ENCODE data around the gene PHF20. TPM values are rescaled to one million over a fixed set of nuclear protein-coding genes. Genes with fewer than 3 reads are reported as not detected.

Gene PHF20
- total and polyA plus RNA-seq, 4 donors, result 17.5 to 51.5 (median 32.6) TPM

- WGBS, 2 donors, result 88 to 89% methylated on average over 13 of the region's 13 CpGs
- Histone ChIP-seq H3K9me3 (ENCODE audit: control insufficient read depth in 4 of 4, insufficient read depth in 3 of 4, low read length in 3 of 4) (no peaks in the 10 kb centered on the region), H3K4me3 (no peak overlapping the region), H3K4me1 (ENCODE audit: control insufficient read depth in 5 of 5, insufficient read depth in 5 of 5, low read length in 5 of 5) (peaks cover 0 to 4% (median 0%) of the 10 kb centered on the region in 5 donors), H3K9ac (ENCODE audit: insufficient read depth in 1 of 2, low read length in 2 of 2) (no peak overlapping the region), H3K27me3 (ENCODE audit: control insufficient read depth in 3 of 3, insufficient read depth in 3 of 3, low read length in 2 of 3) (no peaks in the 10 kb centered on the region), H3K27ac (ENCODE audit: low read depth in 1 of 2, low read length in 1 of 2) (no peak overlapping the region), H3K36me3 (ENCODE audit: control insufficient read depth in 4 of 4, insufficient read depth in 4 of 4, low read length in 4 of 4) (peaks cover 51 to 78% (median 60%) of the 10 kb centered on the region in 4 donors)
- TF ChIP-seq CTCF (IDR thresholded peaks at IDR 0.05; ENCODE audit: control extremely low read depth, extremely low read depth), result no peak
- DNase-seq (no peak), ATAC-seq (ENCODE audit: insufficient read depth, low FRiP score) (no peak)
Measured at GRCh38 chr20:35724321-35725230, 47.2 kb upstream of the PHF20 start.

GRCh38 chr20:35726842-35727711 lies 44.7 kb upstream of the PHF20 start:
- peaks cover 37 to 76% (median 49%) of the 10 kb centered on the region in 4 donors for H3K36me3 ChIP-seq (ENCODE audit: control insufficient read depth in 4 of 4, insufficient read depth in 4 of 4, low read length in 4 of 4)
- H3K9me3 ChIP-seq (ENCODE audit: control insufficient read depth in 4 of 4, insufficient read depth in 3 of 4, low read length in 3 of 4), result no peaks in the 10 kb centered on the region
- H3K4me1 ChIP-seq (ENCODE audit: control insufficient read depth in 5 of 5, insufficient read depth in 5 of 5, low read length in 5 of 5), result peaks cover 0 to 7% (median 0%) of the 10 kb centered on the region in 5 donors
- DNase-seq, result no peak
- TF ChIP-seq CTCF (IDR thresholded peaks at IDR 0.05; ENCODE audit: control extremely low read depth, extremely low read depth), result no peak
- H3K9ac ChIP-seq (ENCODE audit: insufficient read depth in 1 of 2, low read length in 2 of 2), result no peak overlapping the region
- 86 to 93% methylated on average over 18 to 20 of the region's 20 CpGs for WGBS, 2 donors
- no peaks in the 10 kb centered on the region for H3K27me3 ChIP-seq (ENCODE audit: control insufficient read depth in 3 of 3, insufficient read depth in 3 of 3, low read length in 2 of 3)
- ATAC-seq (ENCODE audit: insufficient read depth, low FRiP score), result no peak
- no peak overlapping the region for H3K27ac ChIP-seq (ENCODE audit: low read depth in 1 of 2, low read length in 1 of 2)
- H3K4me3 ChIP-seq, result no peak overlapping the region

DNA sequence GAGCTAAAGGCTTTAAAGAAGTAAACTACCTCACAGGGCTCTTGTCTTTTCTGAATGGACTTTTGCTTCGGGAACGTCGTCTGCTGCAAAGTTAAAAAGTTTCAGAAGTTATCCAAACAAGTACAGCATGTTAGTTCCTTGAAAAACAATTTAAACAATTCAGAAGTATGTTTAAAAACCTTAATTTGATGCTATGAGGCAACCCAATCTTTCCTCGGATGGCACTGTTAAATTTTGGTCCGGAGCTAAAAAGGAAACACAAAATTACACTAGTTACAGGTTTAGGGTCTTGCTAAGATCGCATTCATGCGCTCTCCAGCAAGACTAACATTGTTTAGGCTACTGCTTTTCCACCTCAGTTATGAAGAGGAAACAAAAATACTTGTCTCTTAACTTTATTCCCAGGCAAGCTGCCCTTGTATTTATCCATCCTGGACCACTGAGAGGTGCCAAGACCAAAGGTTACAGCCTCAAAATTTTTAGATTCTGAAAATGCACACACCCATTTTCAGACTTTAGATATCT lies 42.5 kb upstream of the PHF20 start:
- no peak overlapping the region for H3K4me3 ChIP-seq
- no peak overlapping the region for H3K9ac ChIP-seq (ENCODE audit: insufficient read depth in 1 of 2, low read length in 2 of 2)
- DNase-seq, result no peak
- no peaks in the 10 kb centered on the region for H3K27me3 ChIP-seq (ENCODE audit: control insufficient read depth in 3 of 3, insufficient read depth in 3 of 3, low read length in 2 of 3)
- ATAC-seq (ENCODE audit: insufficient read depth, low FRiP score), result no peak
- no peaks in the 10 kb centered on the region for H3K9me3 ChIP-seq (ENCODE audit: control insufficient read depth in 4 of 4, insufficient read depth in 3 of 4, low read length in 3 of 4)
- no peak for TF ChIP-seq CTCF (IDR thresholded peaks at IDR 0.05; ENCODE audit: control extremely low read depth, extremely low read depth)
- no peak overlapping the region for H3K27ac ChIP-seq (ENCODE audit: low read depth in 1 of 2, low read length in 1 of 2)
- H3K36me3 ChIP-seq (ENCODE audit: control insufficient read depth in 4 of 4, insufficient read depth in 4 of 4, low read length in 4 of 4), result peaks cover 31 to 75% (median 51%) of the 10 kb centered on the region in 4 donors
- H3K4me1 ChIP-seq (ENCODE audit: control insufficient read depth in 5 of 5, insufficient read depth in 5 of 5, low read length in 5 of 5), result peaks cover 0 to 14% (median 0%) of the 10 kb centered on the region in 5 donors
- WGBS, 2 donors, result 83 to 91% methylated on average over 7 of the region's 7 CpGs
